Measurements from ENCODE around the gene KIF5A. TPM values are rescaled to one million over a fixed set of nuclear protein-coding genes. Genes with fewer than 3 reads are reported as not detected.

The KIF5A gene
- total RNA-seq, 1 donor from 2014 or later = 0.08 TPM

DNA sequence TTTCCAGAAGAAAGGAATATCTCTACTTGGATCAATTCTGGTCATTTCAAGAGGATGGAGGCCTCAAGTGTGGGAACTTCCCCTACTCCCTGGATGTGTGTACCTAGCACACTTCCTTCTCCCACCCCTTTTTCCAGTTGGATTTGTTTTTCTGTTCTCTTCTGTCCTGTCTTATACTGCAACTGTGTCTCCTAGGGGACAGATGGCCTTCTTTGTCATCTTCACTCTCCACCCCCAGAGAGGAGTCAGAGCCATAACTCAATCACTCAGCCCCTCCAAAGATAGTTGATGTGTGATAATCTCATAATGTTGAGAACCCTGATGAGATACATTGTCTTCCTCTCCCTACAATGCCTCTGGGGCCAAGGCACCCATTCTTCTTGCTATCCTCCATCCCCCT is 52.7 kb downstream of the KIF5A start:
- H3K36me3 ChIP-seq = peaks cover 52% of the 10 kb centered on the region
- peak overlapping the region; percentile 92 for H3K27ac ChIP-seq (replicated peaks)
- intact Hi-C loops (cut with micrococcal nuclease) = no loop called here
- TF ChIP-seq, protein P1, sequence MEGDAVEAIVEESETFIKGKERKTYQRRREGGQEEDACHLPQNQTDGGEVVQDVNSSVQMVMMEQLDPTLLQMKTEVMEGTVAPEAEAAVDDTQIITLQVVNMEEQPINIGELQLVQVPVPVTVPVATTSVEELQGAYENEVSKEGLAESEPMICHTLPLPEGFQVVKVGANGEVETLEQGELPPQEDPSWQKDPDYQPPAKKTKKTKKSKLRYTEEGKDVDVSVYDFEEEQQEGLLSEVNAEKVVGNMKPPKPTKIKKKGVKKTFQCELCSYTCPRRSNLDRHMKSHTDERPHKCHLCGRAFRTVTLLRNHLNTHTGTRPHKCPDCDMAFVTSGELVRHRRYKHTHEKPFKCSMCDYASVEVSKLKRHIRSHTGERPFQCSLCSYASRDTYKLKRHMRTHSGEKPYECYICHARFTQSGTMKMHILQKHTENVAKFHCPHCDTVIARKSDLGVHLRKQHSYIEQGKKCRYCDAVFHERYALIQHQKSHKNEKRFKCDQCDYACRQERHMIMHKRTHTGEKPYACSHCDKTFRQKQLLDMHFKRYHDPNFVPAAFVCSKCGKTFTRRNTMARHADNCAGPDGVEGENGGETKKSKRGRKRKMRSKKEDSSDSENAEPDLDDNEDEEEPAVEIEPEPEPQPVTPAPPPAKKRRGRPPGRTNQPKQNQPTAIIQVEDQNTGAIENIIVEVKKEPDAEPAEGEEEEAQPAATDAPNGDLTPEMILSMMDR (IDR thresholded peaks at IDR 0.05; ENCODE audit: borderline replicate concordance) = no peak
- no peak for DNase-seq
- no peak overlapping the region for H3K4me3 ChIP-seq
- H3K27me3 ChIP-seq (ENCODE audit: low read depth) = no peaks in the 10 kb centered on the region
- H3K9me3 ChIP-seq (replicated peaks) = no peaks in the 10 kb centered on the region
- peaks cover 44% of the 10 kb centered on the region for H3K4me1 ChIP-seq

DNA sequence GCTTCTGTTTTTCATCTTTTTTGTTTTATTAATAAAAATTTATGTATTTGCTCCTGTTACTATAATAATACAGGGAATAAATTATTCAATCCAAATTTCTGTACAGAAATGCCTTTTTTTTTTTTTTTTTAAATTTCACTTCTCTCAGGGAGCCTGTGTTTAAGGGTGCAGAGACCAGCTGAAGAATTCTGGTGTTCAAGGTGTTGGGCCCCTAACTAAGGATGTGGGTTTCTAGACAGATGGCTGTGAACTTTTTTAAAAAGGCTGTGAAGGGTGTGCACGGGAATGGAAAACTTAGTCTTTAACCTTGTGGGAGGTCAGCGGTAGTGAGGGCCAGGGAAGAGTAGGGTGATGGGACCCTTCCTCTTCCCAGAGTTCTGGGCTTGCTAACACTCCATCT is 53.5 kb downstream of the KIF5A start:
- TF ChIP-seq, protein P1 (IDR thresholded peaks at IDR 0.05; ENCODE audit: borderline replicate concordance) = no peak
- peaks cover 52% of the 10 kb centered on the region for H3K4me1 ChIP-seq
- DNase-seq = no peak
- peak overlapping the region; percentile 83 for H3K4me3 ChIP-seq
- intact Hi-C loops (cut with micrococcal nuclease) = no loop called here
- H3K27ac ChIP-seq (replicated peaks) = peak overlapping the region; percentile 92
- peaks cover 46% of the 10 kb centered on the region for H3K36me3 ChIP-seq
- no peaks in the 10 kb centered on the region for H3K27me3 ChIP-seq (ENCODE audit: low read depth)
- no peaks in the 10 kb centered on the region for H3K9me3 ChIP-seq (replicated peaks)

DNA sequence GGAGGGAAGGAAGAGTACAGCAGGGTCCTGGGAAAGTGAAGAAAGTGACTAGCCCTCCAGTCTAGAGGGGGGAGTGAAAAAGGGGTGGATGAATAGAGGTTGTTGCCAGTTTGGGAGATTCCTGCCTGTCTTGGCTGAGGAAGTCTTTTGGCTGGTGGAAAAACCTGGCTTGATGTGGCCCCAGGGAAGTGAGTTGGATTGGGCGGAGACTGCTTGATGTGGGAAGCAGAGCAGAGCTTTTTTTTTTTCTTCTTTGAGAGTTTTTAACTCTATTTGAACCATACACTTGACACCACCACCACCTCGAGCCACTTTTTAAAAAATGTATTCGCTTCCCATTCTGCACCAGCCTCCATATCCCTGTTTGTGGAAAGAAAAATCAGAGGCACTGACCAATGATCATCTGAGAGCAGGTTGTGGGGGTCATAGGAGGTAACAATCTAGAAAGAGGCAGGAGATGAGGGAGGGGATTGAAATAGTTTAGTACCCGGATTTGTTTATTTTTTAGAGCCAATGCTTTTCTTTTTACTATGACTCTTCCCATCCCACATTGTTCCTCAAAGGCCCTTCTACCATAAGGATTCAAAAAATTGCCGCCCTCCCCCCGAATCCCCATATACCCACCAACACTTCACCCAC is 54.1 kb downstream of the KIF5A start:
- DNase-seq = peak; percentile 54
- H3K9me3 ChIP-seq (replicated peaks) = no peaks in the 10 kb centered on the region
- H3K4me3 ChIP-seq = peak overlapping the region; percentile 83
- H3K27ac ChIP-seq (replicated peaks) = peak overlapping the region; percentile 92
- no peaks in the 10 kb centered on the region for H3K27me3 ChIP-seq (ENCODE audit: low read depth)
- peaks cover 45% of the 10 kb centered on the region for H3K36me3 ChIP-seq
- intact Hi-C loops (cut with micrococcal nuclease) = no loop called here
- peaks cover 58% of the 10 kb centered on the region for H3K4me1 ChIP-seq
- TF ChIP-seq, protein P1 (IDR thresholded peaks at IDR 0.05; ENCODE audit: borderline replicate concordance) = no peak

DNA sequence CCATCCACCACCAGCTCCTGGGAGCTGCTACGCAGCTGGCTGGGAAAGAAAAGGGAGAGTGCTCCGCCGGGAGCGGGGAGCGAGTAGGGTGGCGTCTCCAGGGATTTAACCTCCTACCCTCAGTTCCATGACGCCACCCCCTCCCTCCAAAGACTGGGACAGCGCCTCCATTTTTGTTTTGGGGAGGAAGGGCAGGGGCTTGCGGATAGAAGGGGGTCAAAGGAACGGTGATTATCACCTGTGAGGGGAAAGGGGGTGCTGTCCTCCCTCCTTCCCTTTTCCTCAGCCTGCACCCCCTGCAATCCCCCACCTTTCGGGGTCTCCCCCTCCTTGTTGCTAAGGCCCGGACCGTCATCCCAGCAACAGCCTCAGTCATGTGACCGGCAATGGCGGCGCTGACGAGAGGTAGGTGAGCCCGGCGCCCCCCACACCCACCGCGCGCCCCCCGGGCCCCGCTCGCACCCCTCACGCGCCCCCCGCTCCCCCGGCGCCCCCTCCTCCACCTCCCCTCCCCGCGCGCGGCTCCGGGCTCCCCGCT is 54.7 kb downstream of the KIF5A start, which contains the start of gene DTX3:
Gene DTX3, plus strand, starts transcription at position 371 of the 538 bp plus-strand sequence. CDS start 1,694 bp downstream, outside the sequence.
- no peaks in the 10 kb centered on the region for H3K27me3 ChIP-seq (ENCODE audit: low read depth)
- TF ChIP-seq, protein P1 (IDR thresholded peaks at IDR 0.05; ENCODE audit: borderline replicate concordance) = no peak
- peaks cover 39% of the 10 kb centered on the region for H3K36me3 ChIP-seq
- peaks cover 64% of the 10 kb centered on the region for H3K4me1 ChIP-seq
- H3K27ac ChIP-seq (replicated peaks) = peak within 1 kb of the TSS; percentile 92
- peak within 1 kb of the TSS; percentile 83 for H3K4me3 ChIP-seq
- no peak for DNase-seq
- intact Hi-C loops (cut with micrococcal nuclease) = no loop called here
- no peaks in the 10 kb centered on the region for H3K9me3 ChIP-seq (replicated peaks)

DNA sequence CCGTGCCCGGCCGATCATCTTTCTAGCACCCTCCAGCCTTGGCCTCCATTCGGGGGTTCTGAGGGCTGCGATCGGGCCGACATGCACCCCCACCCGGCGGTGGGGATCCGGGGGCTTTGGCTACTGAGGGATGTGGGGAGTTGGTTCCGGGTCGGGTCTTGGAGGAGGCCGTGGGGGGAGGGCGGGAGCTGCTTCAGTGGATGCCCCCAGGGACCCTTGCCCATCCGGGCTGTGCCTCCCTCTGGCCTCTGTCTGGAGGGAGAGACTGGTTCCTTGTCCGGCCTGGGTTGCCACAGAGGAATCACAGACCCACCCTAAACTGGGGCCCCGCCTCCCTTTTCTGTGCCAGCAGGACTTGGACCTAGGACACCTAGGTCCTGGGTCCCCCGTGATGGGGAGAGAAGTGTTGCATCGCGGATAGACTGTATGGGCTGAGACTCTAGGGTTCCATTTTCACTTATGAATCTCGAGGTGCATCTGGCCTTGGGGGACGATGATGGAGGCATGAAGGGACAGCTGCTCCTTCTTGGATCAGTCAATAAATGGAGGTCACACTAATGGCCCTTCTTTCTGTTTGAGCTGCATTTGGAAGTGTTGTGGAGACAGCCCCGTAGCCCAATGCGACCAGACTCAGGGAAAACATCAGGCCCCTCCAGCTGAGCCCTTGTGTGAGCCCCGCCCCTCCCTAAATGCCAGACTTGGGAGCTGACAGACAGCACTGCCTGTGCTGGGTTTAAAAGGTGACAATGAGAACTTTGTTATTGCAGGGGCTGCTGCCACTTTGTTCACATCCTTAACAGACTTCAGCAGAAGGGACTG is 55.4 kb downstream of the KIF5A start:
- DNase-seq = peak; percentile 55
- no peaks in the 10 kb centered on the region for H3K27me3 ChIP-seq (ENCODE audit: low read depth)
- peaks cover 70% of the 10 kb centered on the region for H3K4me1 ChIP-seq
- intact Hi-C loops (cut with micrococcal nuclease) = no loop called here
- peak overlapping the region; percentile 92 for H3K27ac ChIP-seq (replicated peaks)
- no peaks in the 10 kb centered on the region for H3K9me3 ChIP-seq (replicated peaks)
- peaks cover 32% of the 10 kb centered on the region for H3K36me3 ChIP-seq
- TF ChIP-seq, protein P1 (IDR thresholded peaks at IDR 0.05; ENCODE audit: borderline replicate concordance) = no peak
- H3K4me3 ChIP-seq = peak overlapping the region; percentile 83
